ENCODE measurements around the gene ZNF133.

DNA sequence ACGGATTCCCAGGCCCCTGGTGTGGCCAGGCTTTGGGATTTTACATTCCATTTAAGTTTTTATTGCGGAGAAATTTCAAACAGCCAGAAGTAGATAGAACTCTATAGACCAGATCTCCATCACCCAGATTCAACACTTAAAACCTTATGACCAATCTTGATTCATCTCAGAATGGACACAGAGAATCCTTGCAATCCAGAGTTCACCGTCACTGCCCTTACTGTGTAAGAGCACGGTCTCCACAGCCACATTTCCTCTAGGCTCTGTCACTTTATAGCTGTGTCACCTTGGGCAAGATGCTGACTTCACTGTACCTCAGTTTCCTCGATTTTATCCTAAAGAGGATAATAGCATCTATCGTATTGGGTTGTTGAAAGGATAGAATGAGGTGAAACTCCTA is 979 bp downstream of the ZNF133 start:
- TF ChIP-seq, protein P1, sequence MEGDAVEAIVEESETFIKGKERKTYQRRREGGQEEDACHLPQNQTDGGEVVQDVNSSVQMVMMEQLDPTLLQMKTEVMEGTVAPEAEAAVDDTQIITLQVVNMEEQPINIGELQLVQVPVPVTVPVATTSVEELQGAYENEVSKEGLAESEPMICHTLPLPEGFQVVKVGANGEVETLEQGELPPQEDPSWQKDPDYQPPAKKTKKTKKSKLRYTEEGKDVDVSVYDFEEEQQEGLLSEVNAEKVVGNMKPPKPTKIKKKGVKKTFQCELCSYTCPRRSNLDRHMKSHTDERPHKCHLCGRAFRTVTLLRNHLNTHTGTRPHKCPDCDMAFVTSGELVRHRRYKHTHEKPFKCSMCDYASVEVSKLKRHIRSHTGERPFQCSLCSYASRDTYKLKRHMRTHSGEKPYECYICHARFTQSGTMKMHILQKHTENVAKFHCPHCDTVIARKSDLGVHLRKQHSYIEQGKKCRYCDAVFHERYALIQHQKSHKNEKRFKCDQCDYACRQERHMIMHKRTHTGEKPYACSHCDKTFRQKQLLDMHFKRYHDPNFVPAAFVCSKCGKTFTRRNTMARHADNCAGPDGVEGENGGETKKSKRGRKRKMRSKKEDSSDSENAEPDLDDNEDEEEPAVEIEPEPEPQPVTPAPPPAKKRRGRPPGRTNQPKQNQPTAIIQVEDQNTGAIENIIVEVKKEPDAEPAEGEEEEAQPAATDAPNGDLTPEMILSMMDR (IDR thresholded peaks at IDR 0.05; ENCODE audit: insufficient read depth, low read length, poor library complexity, severe bottlenecking) = no peak
- TF ChIP-seq EZH2phosphoT487 (conservative IDR thresholded peaks at IDR 0.05; ENCODE audit: low read length) = no peak
